ENCODE data around the gene CD46. TPM values are rescaled to one million over a fixed set of nuclear protein-coding genes. Genes with fewer than 3 reads are reported as not detected.

Gene CD46
- total RNA-seq, 4 donors from 2014 or later = 262 to 391 (median 286) TPM

- TF ChIP-seq CTCF (IDR thresholded peaks at IDR 0.05; ENCODE audit: low read depth) = no peak
Observed at GRCh38 chr1:207811920-207812720, 60.3 kb downstream of the CD46 start.

- no peak for TF ChIP-seq CTCF (IDR thresholded peaks at IDR 0.05; ENCODE audit: low read depth)
Observed at GRCh38 chr1:207812778-207813511, 61.1 kb downstream of the CD46 start.

- no peak for TF ChIP-seq CTCF (IDR thresholded peaks at IDR 0.05; ENCODE audit: low read depth)
Observed at GRCh38 chr1:207813512-207813881, 61.6 kb downstream of the CD46 start.

- TF ChIP-seq CTCF (IDR thresholded peaks at IDR 0.05; ENCODE audit: low read depth) = no peak
Observed at GRCh38 chr1:207813946-207814345, 62.1 kb downstream of the CD46 start.

GRCh38 chr1:207814469-207814868 lies 62.6 kb downstream of the CD46 start:
- TF ChIP-seq CTCF (IDR thresholded peaks at IDR 0.05; ENCODE audit: low read depth) = no peak

- TF ChIP-seq CTCF (IDR thresholded peaks at IDR 0.05; ENCODE audit: low read depth) = no peak
Observed at GRCh38 chr1:207815466-207815865, 63.6 kb downstream of the CD46 start.

GRCh38 chr1:207815913-207816291 lies 64.0 kb downstream of the CD46 start:
- no peak for TF ChIP-seq CTCF (IDR thresholded peaks at IDR 0.05; ENCODE audit: low read depth)

Measured in subcutaneous adipose tissue (tissue), 4 donors.